ENCODE data around the gene GINS2. TPM values are rescaled to one million over a fixed set of nuclear protein-coding genes. Genes with fewer than 3 reads are reported as not detected.

The GINS2 gene
- total RNA-seq, 1 donor from 2014 or later = 53.7 TPM

DNA sequence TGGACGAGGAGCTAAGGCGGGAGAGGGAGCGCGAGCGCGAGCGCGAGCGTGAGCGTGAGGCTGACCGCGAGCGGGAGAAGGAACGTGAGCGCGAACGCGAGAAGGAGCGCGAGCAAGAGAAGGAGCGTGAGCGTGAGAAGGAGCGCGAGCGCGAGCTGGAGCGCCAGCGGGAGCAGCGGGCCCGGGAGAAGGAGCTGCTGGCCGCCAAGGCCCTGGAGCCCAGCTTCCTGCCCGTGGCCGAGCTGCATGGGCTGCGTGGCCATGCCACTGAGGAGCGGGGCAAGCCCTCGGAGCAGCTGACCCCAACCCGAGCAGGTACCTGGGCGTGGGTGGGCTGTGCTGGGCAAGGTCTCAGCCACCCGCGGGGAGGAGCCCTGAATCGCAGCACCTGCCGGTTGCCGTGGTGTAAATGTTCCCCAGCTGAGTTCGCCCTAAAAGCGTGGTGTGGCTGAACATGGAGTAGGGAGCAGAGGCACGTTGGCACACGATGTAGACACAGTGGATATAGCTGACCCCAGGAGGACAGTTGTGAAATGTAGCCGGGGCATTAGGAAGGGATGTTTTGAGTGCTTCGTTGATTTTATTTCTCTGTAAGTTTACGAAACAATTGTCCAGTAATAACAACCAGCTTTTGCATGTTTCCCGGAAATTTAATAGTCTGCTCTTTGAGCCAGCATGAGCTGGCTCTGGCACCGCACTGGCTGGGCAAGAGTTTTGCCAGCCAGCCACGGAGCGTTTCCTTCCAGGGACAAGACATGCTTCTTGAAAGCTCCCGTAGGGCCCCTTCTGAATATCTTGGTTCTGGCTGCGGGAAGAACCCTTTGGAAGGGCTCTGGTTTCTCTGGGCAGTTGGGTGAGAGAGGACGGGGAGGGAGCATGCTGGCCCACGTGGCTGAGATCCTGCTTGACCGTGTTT, 32.1 kb downstream of the GINS2 start:
- intact Hi-C loops (cut with micrococcal nuclease) = no loop called here

DNA sequence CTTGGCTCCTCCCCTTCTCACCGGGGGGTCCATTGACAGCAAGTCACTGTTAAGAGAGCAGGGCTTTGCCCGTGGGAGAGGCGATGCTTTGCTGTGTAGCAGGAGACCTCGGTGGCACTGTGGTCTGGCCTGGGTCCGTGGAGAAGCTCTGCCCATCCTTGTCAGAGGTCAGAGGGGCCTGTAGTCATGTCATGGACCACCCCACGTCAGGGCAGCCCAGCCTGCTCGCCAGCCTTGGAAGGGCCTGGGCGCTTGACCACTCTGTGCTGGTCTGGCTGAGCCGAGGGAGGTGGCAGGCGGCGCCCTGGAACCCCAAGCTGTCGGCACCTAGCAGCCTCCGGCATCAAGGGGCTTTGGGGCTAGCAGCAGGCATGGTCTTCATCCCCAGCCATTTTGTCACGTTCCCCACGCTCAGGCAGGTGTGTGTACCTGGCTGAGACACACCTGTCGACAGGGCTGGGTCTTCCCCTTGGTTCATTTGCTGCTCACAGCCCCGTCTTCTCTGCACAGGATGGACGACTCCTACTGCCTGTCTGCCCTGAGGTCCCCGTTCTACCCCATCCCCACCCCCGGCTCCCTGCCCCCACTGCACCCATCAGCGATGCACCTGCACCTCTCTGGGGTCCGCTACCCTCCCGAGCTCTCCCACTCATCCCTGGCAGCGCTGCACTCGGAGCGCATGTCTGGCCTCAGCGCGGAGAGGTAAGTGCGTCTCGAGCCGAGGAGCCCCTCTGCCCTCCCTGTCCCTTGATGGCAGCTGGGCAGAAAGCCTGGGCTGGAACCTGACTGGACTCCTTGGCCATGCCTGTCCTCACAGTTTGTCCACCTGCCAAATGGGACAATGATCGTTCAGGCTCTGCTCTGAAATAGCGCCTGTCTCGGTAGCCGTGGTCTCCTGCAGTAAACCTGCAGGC, 33.3 kb downstream of the GINS2 start:
- intact Hi-C loops (cut with micrococcal nuclease) = no loop called here

DNA sequence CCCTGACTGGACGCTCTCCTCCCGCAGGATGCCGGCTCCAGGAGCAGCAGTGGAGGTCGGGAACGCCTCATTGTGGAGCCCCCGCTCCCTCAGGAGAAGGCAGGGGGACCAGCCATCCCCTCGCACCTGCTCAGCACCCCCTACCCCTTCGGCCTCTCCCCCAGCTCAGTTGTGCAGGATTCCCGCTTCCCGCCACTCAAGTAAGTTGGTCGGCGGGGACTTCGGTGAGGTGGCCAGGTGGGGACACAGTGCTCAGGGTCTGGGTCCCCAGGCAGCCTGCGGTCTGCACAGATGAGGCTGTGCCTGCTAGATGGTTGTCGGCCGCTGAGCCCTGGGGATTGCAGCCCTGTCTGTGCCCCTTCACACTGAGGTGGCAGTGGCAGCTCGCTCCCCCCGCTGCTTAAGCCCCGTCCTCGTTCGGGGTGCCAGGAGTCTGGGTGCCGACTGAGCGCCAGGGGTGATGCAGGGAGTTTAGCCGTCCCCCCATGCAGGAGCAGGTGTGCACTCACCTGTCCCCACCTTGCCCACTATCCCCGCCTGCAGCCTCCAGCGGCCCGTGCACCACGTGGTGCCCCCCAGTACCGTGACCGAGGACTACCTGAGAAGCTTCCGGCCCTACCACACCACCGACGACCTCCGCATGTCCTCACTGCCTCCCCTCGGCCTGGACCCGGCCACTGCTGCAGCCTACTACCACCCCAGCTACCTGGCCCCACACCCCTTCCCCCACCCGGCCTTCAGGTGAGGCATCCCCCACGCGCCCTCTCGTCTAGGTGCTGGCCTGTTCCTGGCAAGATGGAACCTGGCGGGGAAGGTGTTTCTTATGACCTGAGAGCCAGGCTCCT, 34.3 kb downstream of the GINS2 start:
- intact Hi-C loops (cut with micrococcal nuclease) = no loop called here

DNA sequence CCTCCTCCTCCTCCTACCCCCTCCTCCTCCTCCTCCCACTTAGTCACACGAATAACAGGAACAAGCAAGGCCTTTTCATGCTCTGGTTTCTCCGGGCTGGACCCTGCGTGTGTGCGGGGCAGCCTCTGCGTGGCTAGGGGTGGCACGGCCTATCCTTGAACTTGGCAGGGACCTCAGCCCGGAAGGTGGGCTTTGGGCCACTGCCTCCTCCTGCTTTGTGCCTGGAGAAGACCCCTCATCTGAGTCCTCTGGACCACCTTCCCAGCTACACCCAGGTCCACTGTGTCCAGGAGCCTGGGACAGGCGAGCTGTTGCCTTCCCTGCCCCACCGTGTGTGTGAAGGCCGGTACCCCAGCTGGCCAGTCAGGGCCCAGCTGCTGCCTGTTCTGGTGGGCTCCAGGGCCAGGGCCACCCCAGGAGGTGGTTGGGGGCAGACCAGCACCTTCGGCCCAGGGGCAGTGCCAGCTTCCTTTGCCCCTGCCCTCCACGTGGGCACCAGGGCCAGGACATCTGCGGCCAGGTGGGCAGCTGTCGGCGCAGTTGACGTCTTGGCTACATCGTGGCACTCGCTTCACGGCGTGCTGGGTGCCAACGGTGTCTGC, 35.4 kb downstream of the GINS2 start:
- intact Hi-C loops (cut with micrococcal nuclease) = no loop called here

DNA sequence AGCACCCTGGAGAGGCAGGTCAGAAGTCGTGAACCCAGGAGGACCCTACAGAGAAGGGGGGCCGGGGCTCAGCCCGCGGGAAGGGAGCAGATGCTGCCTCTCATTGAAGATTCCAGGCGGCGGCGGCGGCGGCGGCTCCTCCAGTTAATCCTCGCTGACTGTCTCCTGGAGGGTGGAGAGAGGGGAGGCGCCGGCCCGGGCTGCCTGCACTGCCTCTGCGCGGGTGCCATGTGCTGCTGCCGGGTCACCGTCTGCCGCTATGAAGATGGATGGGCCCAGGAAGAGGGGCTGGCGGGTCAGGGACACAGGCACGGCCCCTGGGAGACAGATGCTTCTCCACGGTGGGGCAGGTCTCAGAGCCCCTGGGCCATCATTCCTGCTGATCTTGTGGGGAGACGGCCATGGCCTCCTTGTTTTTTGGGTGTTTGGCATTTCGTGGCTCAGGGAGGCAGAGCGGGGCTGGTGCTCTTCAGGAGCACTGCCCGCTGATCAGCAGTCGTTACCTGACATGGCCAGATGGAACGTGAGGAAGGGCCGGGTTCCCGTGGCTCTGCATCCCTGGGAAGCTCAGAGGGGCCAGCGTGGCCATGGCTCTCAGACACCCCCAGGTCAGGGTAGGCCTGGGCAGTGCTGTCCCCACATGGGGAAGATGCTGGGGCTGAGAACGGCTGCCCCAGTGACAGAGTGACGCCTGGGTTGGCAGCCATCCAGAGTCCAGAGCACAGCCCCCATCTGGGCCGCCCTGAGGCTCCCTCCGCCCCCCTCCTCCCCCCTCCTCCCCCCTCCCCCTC, 36.1 kb downstream of the GINS2 start:
- intact Hi-C loops (cut with micrococcal nuclease) = no loop called here

DNA sequence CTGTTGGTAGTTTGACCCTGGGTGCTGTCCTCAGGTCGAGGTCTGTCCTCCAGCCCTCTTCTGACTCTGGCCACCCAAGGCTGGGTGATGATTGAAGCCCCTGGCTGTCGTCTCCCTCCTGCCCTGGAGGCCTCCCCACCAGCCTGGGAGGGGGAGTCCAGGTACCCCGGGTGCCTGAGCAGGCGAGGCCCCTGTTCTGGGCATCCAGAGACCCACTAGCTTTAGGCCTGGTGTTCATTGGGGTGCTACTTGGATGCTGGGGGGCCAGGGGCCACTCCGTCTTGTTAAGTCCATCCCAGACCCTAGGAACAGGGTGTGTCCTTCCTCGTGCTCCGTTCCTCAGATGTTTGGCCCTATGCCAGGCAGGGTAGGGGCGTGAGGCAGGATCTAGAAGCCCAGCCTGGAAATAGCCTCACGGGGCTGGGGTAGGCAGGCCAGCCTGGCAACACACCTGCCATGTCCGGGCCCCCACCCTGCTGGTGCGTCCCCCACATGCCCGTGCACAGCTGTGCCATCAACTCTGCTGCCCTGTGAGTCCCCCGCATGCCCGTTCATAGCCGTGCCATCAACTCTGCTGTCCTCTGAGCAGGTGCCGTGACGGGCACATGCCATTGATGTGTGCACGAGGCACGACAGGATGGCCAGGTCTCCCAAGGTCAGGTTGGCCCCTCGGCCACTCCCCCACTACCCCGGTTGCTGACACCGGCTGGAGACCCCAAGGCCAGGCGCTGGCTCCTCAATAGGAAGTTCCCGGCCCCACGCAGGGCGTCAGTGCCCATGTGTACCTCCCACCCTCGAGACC, 36.9 kb downstream of the GINS2 start:
- intact Hi-C loops (cut with micrococcal nuclease) = no loop called here

DNA sequence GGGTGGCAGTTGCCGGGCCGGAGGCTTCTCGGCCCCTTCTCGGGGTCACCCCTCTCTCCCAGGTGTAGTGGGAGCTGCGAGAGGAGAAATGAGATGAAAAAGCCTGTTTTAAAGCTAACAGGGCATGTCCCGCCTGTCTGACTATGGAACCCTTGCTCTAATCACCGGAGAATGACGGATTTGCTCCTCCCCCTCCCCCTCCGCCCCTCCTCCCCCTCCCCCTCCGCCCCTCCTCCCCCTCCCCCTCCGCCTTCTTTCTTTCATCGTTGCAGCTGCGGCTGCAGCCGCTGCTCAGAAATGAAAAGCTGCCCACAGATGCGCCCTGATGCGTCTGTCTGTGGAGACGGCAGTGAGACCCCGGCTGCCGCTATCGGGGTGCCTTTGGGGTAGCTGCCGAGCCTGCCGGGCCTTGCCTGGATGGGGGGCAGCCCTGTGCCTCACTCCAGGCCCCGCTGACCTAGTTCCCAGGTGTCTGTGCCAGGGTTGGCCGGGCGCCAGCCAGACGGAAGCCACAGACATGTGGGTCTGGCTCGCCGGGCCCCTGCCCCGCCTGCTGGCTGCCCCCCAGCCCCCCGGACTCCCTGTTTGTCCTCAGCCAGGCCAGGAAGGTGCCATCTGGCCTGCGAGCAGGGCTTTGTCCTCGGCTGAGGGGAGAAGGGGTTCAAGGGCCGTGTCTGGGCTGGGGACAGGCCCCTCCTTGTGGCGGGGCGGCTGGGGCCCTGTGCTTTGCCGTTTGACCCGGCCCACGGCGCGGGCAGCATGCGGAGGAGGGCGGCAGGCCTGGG, 37.7 kb downstream of the GINS2 start:
- intact Hi-C loops (cut with micrococcal nuclease) = no loop called here

DNA sequence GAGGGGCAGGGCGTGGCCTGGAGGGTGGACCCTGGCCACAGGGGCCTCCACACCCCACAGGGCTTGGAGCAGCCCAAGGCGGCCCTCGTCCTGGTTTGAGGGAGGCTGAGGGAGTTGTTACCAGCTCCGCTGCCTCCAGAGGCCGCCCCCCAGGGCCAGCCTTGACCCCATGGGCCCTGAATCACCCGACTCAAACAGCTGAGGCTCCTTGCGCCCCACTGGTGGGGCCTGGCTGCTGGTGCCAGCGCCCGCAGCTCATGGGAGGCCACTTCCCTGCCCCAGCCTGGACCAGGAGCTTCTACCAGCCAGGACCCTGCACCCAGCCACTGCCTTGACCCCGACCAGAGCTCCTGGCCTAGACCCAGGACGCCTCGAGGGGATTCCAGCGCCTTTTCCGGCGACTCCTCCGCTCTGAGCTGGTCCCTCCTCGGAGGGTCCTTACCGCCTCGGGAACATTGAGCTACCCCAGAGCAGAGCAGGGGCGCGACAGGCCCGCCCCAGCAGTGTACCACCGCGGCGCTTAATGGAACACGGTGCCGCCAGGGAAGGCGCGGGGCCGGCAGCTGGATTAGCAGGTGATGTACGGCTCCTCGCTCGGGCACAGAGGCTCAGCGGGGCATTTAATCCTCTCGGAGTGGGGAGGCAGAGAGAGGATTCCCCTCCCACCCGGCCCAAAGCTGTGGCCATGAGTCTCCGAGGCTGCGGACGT, 38.5 kb downstream of the GINS2 start:
- intact Hi-C loops (cut with micrococcal nuclease) = no loop called here

DNA sequence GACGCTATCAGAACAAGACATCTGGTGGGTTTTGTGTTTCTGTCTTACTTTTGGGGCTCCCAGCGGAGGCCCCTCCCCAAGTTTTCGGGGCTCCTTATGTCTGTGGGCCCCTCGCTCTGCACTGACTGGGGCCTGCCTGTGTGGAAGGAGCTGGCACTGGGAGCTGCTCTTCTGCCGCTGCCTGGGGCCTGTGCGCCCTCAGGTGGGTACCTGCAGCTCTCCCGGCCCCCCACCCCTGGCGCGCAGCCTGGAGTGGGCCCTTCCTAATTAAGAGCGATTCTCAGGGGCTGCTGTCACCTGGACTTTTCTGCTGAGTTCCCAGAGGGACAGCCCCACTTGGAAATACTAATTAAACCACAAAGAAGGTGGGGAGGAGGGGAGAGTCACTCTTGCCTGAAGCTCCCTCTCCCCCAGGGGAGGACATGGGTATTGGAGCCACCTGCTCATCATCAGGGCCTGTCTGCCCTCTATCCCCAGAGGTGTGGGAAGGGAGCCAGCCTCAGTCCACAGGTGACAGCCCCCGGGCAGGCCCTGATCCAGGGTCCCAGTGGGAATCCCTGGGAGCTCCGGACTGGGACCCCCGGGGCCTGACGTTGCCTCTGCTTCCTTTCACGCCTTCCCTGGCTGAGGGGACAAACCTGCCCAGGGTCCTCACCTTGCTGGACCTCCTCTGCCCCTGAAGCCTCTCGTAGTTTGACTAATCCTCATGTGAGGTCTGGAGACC, 39.2 kb downstream of the GINS2 start:
- intact Hi-C loops (cut with micrococcal nuclease) = no loop called here

DNA sequence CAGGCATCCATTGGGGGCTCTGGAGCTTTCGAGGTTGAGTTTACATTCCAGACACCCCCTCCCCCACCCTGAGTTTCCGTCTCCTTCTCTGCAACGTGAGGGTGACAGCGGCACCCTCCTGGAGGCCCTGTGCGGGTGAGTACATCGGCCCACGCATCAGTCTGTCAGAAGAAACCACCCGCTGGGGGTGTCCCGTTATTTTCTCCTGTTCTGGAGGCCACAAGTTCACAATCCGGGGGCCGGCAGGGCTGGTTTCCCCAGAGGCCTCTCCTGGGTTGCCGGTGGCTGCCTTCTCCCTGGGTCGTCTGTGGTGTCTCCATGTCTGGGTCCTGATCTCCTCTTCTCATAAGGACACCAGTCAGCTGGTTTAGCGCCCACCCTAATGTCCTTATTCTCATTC, 39.9 kb downstream of the GINS2 start:
- intact Hi-C loops (cut with micrococcal nuclease) = no loop called here

DNA sequence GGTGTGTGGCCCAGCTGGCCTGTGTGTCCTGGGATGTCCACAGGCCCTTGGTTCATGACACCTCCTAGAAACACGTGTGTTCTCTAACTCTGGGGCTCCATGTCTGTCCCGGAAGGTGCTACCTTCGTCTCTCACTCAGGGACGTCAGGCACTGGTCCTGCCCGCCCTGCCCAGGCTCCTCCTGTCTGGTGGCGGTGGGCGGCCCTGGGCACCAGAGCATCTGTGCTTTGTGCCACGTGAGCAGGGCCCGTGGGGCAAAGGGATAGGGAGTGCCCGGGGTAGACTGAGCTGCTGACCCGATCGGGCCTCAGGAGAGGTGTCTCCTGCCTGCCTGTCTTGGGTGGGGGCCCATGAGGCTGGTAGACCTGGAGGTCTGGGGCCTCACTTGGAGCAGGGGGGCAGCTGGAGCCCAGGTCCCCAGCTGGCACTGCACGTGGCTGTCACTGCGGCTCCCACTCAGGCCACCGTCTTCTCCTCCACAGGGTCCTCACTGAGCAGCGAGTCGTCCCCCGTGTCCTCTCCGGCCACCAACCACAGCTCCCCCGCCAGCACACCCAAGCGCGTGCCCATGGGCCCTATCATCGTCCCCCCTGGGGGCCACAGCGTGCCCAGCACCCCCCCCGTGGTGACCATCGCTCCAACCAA, 40.6 kb downstream of the GINS2 start:
- intact Hi-C loops (cut with micrococcal nuclease) = no loop called here

DNA sequence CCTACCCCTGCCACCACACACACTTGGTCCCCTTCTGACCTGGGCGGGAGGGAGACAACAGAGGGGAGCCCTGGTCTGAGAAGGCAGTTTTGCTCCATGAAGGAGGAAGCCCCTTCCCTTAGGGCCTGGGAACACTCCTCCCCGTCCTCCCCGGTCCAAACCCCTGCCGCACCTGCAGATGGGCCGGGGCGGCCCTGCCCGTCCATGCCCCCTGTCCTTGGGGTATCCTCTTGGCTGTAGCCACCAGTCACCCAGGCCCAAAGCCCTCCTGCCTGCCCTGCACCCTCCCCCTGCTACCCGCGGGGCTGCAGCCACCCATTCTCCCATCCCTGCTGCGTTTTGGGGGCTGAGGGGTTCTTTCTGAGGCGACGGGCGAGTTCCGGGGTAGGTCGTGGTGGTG, 41.8 kb downstream of the GINS2 start:
- intact Hi-C loops (cut with micrococcal nuclease) = no loop called here

DNA sequence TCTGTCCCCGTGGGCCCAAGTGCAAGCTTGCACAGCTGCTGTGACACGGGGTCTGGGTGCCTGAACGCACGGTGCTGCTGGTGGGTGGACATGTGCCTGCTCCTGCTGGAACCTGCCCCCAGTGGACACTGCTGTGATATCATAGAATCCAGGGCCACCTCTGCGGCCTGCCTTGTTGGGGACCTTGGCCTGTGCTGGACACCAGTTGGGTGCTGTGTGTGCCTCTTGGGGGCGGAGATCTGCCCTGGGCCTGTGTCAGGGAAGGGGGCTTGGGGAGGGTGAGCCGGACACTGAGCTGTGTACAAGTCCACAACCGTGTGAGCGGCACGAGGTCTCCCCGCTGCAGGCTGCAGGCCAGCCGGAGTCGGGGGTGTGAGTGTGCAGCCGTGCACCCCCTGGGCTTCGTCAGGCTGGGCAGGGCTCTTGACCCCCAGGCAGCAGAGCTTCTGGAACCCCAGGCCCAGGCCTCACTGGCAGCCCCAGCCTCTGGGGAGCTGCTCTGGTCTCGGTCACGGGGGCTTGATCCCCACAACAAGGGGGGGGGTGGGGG, 42.3 kb downstream of the GINS2 start:
- intact Hi-C loops (cut with micrococcal nuclease) = no loop called here

DNA sequence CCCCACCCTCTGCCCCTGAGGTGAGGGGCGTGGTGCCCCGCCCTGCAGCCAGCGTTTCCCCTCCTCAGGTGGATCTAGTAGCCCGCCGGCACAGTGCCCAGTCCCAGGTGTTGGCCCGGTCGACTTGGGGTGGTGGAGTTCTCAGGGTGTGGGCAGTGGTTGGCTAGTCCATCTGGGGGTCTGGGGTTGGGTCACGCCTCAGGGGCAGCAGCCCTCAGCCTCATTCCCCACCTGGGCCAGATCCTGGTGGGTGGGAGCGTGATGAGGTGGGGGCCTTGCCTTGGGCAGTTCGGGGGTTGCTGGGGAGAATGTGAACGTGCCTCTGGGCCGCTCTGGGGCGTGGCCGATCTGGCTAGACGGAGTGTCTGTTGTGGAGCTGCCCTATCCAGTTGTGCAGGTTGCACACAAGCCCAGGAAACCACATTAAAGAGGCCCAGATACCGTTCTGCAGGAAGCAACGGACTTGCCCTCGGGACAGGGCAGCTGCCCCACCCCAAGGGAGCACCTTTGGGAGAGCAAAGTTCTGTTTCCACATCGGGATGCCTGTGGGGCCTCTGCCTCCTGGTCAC, 43.6 kb downstream of the GINS2 start:
- intact Hi-C loops (cut with micrococcal nuclease) = no loop called here

DNA sequence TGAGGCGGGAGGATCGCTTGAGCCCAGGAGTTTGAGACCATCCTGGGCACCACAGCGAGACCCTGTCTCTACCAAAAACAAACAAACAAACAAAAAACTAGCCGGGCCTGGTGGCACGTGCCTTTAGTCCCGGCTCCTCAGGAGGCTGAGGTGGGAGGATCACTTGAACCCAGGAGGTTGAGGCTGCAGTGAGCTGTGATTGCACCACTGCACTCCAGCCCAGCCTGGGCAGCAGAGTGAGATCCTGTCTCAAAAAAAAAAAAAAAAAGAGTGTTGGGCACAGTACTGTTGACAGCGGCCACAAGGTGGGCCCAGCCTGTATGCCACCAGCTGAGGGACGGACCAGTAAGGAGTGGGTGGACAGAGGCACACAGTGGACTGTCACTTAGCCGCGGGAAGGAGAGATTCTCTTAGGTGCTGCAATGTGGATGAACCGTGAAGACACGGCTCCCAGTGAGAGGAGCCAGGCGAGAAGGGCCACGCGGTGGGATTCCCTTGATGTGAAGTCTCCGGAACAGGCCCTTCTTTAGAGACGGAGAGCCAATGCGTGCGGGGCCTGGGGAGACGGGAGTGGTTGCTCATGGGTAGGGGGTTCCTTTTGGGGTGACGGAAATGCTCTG, 44.6 kb downstream of the GINS2 start:
- intact Hi-C loops (cut with micrococcal nuclease) = no loop called here

DNA sequence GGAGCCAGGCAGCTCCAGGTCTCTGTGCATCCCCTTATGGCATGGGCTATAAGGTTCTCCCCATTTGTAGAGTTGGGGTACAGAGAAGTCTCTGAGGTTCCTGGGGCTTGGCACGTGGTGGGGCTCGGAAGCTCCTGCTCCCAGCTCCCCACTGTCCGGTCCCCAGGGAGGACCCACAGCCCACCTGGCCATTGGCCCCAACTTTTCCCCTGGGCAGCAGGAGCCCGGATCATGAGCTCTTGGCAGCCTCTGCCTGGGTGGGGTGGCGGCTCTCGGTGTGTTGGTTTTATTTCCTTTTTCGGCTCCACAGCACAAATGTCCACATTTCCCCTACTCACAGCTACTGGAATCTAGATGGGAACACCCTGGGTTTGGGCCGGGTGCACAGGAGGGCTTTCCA, 45.1 kb downstream of the GINS2 start:
- intact Hi-C loops (cut with micrococcal nuclease) = no loop called here
